ENCODE data around the gene LINC00237. TPM values are rescaled to one million over a fixed set of nuclear protein-coding genes. Genes with fewer than 3 reads are reported as not detected.

Gene LINC00237
- total and polyA plus RNA-seq, 2 donors from 2014 or later: not detected

DNA sequence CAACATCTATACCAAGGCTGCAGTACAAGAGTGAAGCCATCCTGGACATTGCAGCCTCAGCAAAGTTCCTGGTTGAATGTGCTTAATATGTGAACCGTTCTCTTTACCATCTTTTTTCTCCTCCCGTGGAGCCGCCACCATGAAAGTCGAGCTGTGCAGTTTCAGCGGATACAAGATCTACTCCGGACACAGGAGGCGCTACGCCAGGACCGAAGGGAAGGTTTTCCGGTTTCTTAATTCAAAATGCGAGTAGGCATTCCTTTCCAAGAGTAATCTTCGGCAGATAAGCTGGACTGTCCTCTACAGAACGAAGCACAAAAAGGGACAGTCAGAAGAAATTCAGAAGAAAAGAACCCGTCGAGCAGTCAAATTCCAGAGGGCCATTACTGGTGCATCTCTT, 8.4 kb upstream of the LINC00237 start:
- TF ChIP-seq CTCF (IDR thresholded peaks at IDR 0.05; ENCODE audit: borderline replicate concordance, extremely low read depth, insufficient read depth): no peak
- H3K9me3 ChIP-seq (ENCODE audit: control insufficient read depth in 2 of 3, insufficient read depth in 1 of 3, low read length in 3 of 3): no peaks in the 10 kb centered on the region
- DNase-seq: no peak
- H3K27ac ChIP-seq (ENCODE audit: low read depth in 2 of 2, low read length in 2 of 2): no peak overlapping the region
- peaks cover 3% of the 10 kb centered on the region for H3K27me3 ChIP-seq (ENCODE audit: control insufficient read depth, insufficient read depth, low read length)
- intact Hi-C loops (cut with DNase I): no loop called here
- no peak overlapping the region for H3K4me3 ChIP-seq (ENCODE audit: low read length in 3 of 3)
- no peaks in the 10 kb centered on the region for H3K4me1 ChIP-seq (ENCODE audit: control insufficient read depth in 2 of 3, insufficient read depth in 2 of 3, low read depth in 1 of 3, low read length in 3 of 3)
- FAIRE-seq: no peak
- no peak overlapping the region for H3K9ac ChIP-seq (ENCODE audit: low read length in 3 of 3)
- no peaks in the 10 kb centered on the region for H3K36me3 ChIP-seq (ENCODE audit: control insufficient read depth in 2 of 3, insufficient read depth in 3 of 3, low read length in 3 of 3)

- H3K27me3 ChIP-seq (ENCODE audit: control insufficient read depth, insufficient read depth, low read length): peaks cover 3% of the 10 kb centered on the region
- H3K9me3 ChIP-seq (ENCODE audit: control insufficient read depth in 2 of 3, insufficient read depth in 1 of 3, low read length in 3 of 3): no peaks in the 10 kb centered on the region
- H3K36me3 ChIP-seq (ENCODE audit: control insufficient read depth in 2 of 3, insufficient read depth in 3 of 3, low read length in 3 of 3): no peaks in the 10 kb centered on the region
- no peak overlapping the region for H3K4me3 ChIP-seq (ENCODE audit: low read length in 3 of 3)
- no peak overlapping the region for H3K9ac ChIP-seq (ENCODE audit: low read length in 3 of 3)
- TF ChIP-seq CTCF (IDR thresholded peaks at IDR 0.05; ENCODE audit: borderline replicate concordance, extremely low read depth, insufficient read depth): no peak
- no peak overlapping the region for H3K27ac ChIP-seq (ENCODE audit: low read depth in 2 of 2, low read length in 2 of 2)
- DNase-seq: no peak
- H3K4me1 ChIP-seq (ENCODE audit: control insufficient read depth in 2 of 3, insufficient read depth in 2 of 3, low read depth in 1 of 3, low read length in 3 of 3): no peaks in the 10 kb centered on the region
- intact Hi-C loops (cut with DNase I): no loop called here
- FAIRE-seq: no peak
These were observed 7.5 kb upstream of the LINC00237 start for GRCh38 chr20:21113697-21114096.

DNA sequence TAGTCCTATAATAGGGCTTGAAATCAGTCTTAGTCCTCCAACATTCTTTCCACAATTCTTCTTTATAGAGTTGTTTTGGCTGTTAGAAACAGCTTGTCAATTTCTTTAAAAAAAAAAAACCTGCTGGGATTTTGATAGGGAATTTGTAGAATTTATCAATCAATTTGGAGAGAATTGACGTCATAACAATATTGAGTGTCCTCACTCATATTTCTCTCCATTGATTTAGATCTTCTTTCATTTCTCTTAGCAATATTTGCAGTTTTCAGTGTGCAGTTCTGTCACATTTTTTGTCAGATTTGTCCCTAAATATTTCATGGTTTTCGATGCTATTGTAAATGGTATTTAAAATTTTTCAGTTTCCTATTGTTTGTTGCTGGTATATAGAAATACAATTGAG, 5.3 kb upstream of the LINC00237 start:
- intact Hi-C loops (cut with DNase I): no loop called here
- Histone ChIP-seq H3K27ac (ENCODE audit: low read depth in 2 of 2, low read length in 2 of 2) (no peak overlapping the region), H3K9ac (ENCODE audit: low read length in 3 of 3) (no peak overlapping the region), H3K4me1 (ENCODE audit: control insufficient read depth in 2 of 3, insufficient read depth in 2 of 3, low read depth in 1 of 3, low read length in 3 of 3) (no peaks in the 10 kb centered on the region), H3K4me3 (ENCODE audit: low read length in 3 of 3) (no peak overlapping the region), H3K36me3 (ENCODE audit: control insufficient read depth in 2 of 3, insufficient read depth in 3 of 3, low read length in 3 of 3) (no peaks in the 10 kb centered on the region), H3K9me3 (ENCODE audit: control insufficient read depth in 2 of 3, insufficient read depth in 1 of 3, low read length in 3 of 3) (no peaks in the 10 kb centered on the region), H3K27me3 (ENCODE audit: control insufficient read depth, insufficient read depth, low read length) (peaks cover 22% of the 10 kb centered on the region)
- no peak for TF ChIP-seq CTCF (IDR thresholded peaks at IDR 0.05; ENCODE audit: borderline replicate concordance, extremely low read depth, insufficient read depth)
- FAIRE-seq (no peak), DNase-seq (no peak)

DNA sequence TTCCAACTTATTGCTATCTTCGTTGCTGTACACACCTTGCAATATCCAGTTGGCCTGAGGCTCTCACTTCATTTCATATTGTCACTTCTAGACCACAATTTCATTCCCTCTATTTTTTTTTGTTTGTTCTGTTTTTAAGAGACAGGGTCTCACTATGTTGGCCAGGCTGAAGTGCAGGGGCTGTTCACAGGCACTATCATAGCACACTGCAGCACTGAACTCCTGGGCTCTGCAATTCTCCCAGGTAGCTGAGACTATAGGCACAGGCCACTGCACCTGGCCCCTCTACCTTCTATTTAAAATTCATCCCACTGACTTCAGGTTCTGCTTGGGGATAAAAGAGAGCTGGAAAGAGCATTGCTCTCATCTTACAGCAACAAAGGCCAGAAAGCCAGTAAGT, 4.7 kb upstream of the LINC00237 start:
- no peaks in the 10 kb centered on the region for H3K4me1 ChIP-seq (ENCODE audit: control insufficient read depth in 2 of 3, insufficient read depth in 2 of 3, low read depth in 1 of 3, low read length in 3 of 3)
- no peak for DNase-seq
- TF ChIP-seq CTCF (IDR thresholded peaks at IDR 0.05; ENCODE audit: borderline replicate concordance, extremely low read depth, insufficient read depth): no peak
- H3K36me3 ChIP-seq (ENCODE audit: control insufficient read depth in 2 of 3, insufficient read depth in 3 of 3, low read length in 3 of 3): no peaks in the 10 kb centered on the region
- no peak overlapping the region for H3K9ac ChIP-seq (ENCODE audit: low read length in 3 of 3)
- intact Hi-C loops (cut with DNase I): no loop called here
- no peaks in the 10 kb centered on the region for H3K9me3 ChIP-seq (ENCODE audit: control insufficient read depth in 2 of 3, insufficient read depth in 1 of 3, low read length in 3 of 3)
- no peak overlapping the region for H3K4me3 ChIP-seq (ENCODE audit: low read length in 3 of 3)
- no peak overlapping the region for H3K27ac ChIP-seq (ENCODE audit: low read depth in 2 of 2, low read length in 2 of 2)
- FAIRE-seq: no peak
- peaks cover 25% of the 10 kb centered on the region for H3K27me3 ChIP-seq (ENCODE audit: control insufficient read depth, insufficient read depth, low read length)

Data from kidney (tissue), 14 donors.